Muscle layer of colon (tissue), 2 donors: Measurements from ENCODE around the gene ZNF343.
A peak's percentile ranks its signal among the peaks of the same experiment; 100 is the strongest.

Source experiments
- H3K27ac ChIP-seq: one replicate; pipeline ENCODE4 v1.7.0; 2013; ENCODE audit warnings: low read depth, mild to moderate bottlenecking, low read length, moderate library complexity
- H3K27me3 ChIP-seq, 2 donors: one replicate each; pipeline ENCODE4 v1.7.0; 2013; ENCODE audit warnings: low read length in 2 of 2, mild to moderate bottlenecking in 2 of 2; ENCODE audit not compliant: insufficient read depth in 2 of 2, control insufficient read depth in 1 of 2
- H3K36me3 ChIP-seq: one replicate; pipeline ENCODE4 v1.7.0; 2013; ENCODE audit warnings: mild to moderate bottlenecking, low read length; ENCODE audit not compliant: insufficient read depth
- H3K4me1 ChIP-seq: one replicate; pipeline ENCODE4 v1.7.0; 2013; ENCODE audit warnings: mild to moderate bottlenecking, low read length; ENCODE audit not compliant: insufficient read depth
- H3K4me3 ChIP-seq, 2 donors: one replicate each; pipeline ENCODE4 v1.7.0; 2013; ENCODE audit warnings: low read length in 2 of 2, low read depth in 1 of 2, mild to moderate bottlenecking in 1 of 2, moderate library complexity in 1 of 2
- H3K9ac ChIP-seq: one replicate; pipeline ENCODE4 v1.7.0; 2013; ENCODE audit warnings: low read length
- H3K9me3 ChIP-seq: one replicate; pipeline ENCODE4 v1.7.0; 2013; ENCODE audit warnings: mild to moderate bottlenecking, low read length
- donor health status: abdominal sarcoma.
- donor health status: Adenocarcinoma of cecum.

ZNF343 gene

GRCh38 chr20:2467412-2467811 lies 41.3 kb downstream of the ZNF343 start:
- Histone ChIP-seq H3K4me1 (peaks cover 12% of the 10 kb centered on the region), H3K27ac (no peak overlapping the region), H3K4me3 (no peak overlapping the region), H3K27me3 (no peaks in the 10 kb centered on the region), H3K36me3 (peaks cover 58% of the 10 kb centered on the region), H3K9me3 (no peaks in the 10 kb centered on the region), H3K9ac (no peak overlapping the region)

GRCh38 chr20:2465100-2465499 lies 43.6 kb downstream of the ZNF343 start:
- H3K27ac ChIP-seq = no peak overlapping the region
- peaks cover 81% of the 10 kb centered on the region for H3K36me3 ChIP-seq
- peaks cover 12% of the 10 kb centered on the region for H3K4me1 ChIP-seq
- no peaks in the 10 kb centered on the region for H3K27me3 ChIP-seq
- no peaks in the 10 kb centered on the region for H3K9me3 ChIP-seq
- no peak overlapping the region for H3K9ac ChIP-seq
- H3K4me3 ChIP-seq = no peak overlapping the region

- peaks cover 93% of the 10 kb centered on the region for H3K36me3 ChIP-seq
- no peak overlapping the region for H3K9ac ChIP-seq
- no peak overlapping the region for H3K27ac ChIP-seq
- H3K4me3 ChIP-seq = no peak overlapping the region
- H3K27me3 ChIP-seq = no peaks in the 10 kb centered on the region
- peaks cover 3% of the 10 kb centered on the region for H3K4me1 ChIP-seq
- H3K9me3 ChIP-seq = no peaks in the 10 kb centered on the region
These were observed 44.9 kb downstream of the ZNF343 start for GRCh38 chr20:2463616-2464365.

- Histone ChIP-seq H3K4me3 (no peak overlapping the region), H3K9me3 (no peaks in the 10 kb centered on the region), H3K27ac (no peak overlapping the region), H3K4me1 (no peaks in the 10 kb centered on the region), H3K9ac (no peak overlapping the region), H3K27me3 (no peaks in the 10 kb centered on the region), H3K36me3 (peaks cover 87% of the 10 kb centered on the region)
These were observed 46.2 kb downstream of the ZNF343 start for GRCh38 chr20:2462484-2462883.

GRCh38 chr20:2460752-2461424 lies 47.8 kb downstream of the ZNF343 start:
- H3K4me3 ChIP-seq = no peak overlapping the region
- no peak overlapping the region for H3K27ac ChIP-seq
- H3K9me3 ChIP-seq = no peaks in the 10 kb centered on the region
- H3K27me3 ChIP-seq = no peaks in the 10 kb centered on the region
- peaks cover 72% of the 10 kb centered on the region for H3K36me3 ChIP-seq
- no peaks in the 10 kb centered on the region for H3K4me1 ChIP-seq
- no peak overlapping the region for H3K9ac ChIP-seq

- Histone ChIP-seq H3K4me3 (no peak overlapping the region), H3K4me1 (no peaks in the 10 kb centered on the region), H3K9me3 (no peaks in the 10 kb centered on the region), H3K27me3 (no peaks in the 10 kb centered on the region), H3K36me3 (peaks cover 64% of the 10 kb centered on the region), H3K9ac (no peak overlapping the region), H3K27ac (no peak overlapping the region)
These were observed 48.5 kb downstream of the ZNF343 start for GRCh38 chr20:2459981-2460751.

- H3K9me3 ChIP-seq = no peaks in the 10 kb centered on the region
- H3K4me3 ChIP-seq = no peak overlapping the region
- H3K27ac ChIP-seq = no peak overlapping the region
- H3K27me3 ChIP-seq = no peaks in the 10 kb centered on the region
- H3K9ac ChIP-seq = no peak overlapping the region
- peaks cover 53% of the 10 kb centered on the region for H3K36me3 ChIP-seq
- no peaks in the 10 kb centered on the region for H3K4me1 ChIP-seq
These were observed 49.7 kb downstream of the ZNF343 start for GRCh38 chr20:2458919-2459499.

GRCh38 chr20:2455771-2456497 lies 52.8 kb downstream of the ZNF343 start:
- Histone ChIP-seq H3K9me3 (no peaks in the 10 kb centered on the region), H3K9ac (no peak overlapping the region), H3K4me3 (no peak overlapping the region), H3K27ac (no peak overlapping the region), H3K4me1 (no peaks in the 10 kb centered on the region), H3K27me3 (no peaks in the 10 kb centered on the region), H3K36me3 (peaks cover 22% of the 10 kb centered on the region)

- no peaks in the 10 kb centered on the region for H3K27me3 ChIP-seq
- no peaks in the 10 kb centered on the region for H3K9me3 ChIP-seq
- H3K4me3 ChIP-seq = no peak overlapping the region
- no peak overlapping the region for H3K27ac ChIP-seq
- H3K4me1 ChIP-seq = no peaks in the 10 kb centered on the region
- peaks cover 3% of the 10 kb centered on the region for H3K36me3 ChIP-seq
- H3K9ac ChIP-seq = no peak overlapping the region
These were observed 54.9 kb downstream of the ZNF343 start for GRCh38 chr20:2453792-2454191.

- no peak overlapping the region for H3K4me3 ChIP-seq
- no peaks in the 10 kb centered on the region for H3K4me1 ChIP-seq
- no peaks in the 10 kb centered on the region for H3K9me3 ChIP-seq
- H3K9ac ChIP-seq = peak overlapping the region; percentile 17
- no peaks in the 10 kb centered on the region for H3K27me3 ChIP-seq
- no peak overlapping the region for H3K27ac ChIP-seq
- H3K36me3 ChIP-seq = no peaks in the 10 kb centered on the region
These were observed 56.6 kb downstream of the ZNF343 start for GRCh38 chr20:2451939-2452732.
